HG03175 (cell line): ENCODE data around the gene DGKI.
A peak's percentile ranks its signal among the peaks of the same experiment; 100 is the strongest.

ENCODE experiments used
- ATAC-seq: cut with Tn5 transposase; IDR thresholded peaks from one replicate; pipeline ENCODE4 v1.9.1; 2021; ENCODE audit warnings: mild to moderate bottlenecking, moderate library complexity; ENCODE audit not compliant: unreplicated experiment

Gene DGKI

GRCh38 chr7:137658190-137658900 lies 188.4 kb downstream of the DGKI start:
- ATAC-seq = no peak

DNA sequence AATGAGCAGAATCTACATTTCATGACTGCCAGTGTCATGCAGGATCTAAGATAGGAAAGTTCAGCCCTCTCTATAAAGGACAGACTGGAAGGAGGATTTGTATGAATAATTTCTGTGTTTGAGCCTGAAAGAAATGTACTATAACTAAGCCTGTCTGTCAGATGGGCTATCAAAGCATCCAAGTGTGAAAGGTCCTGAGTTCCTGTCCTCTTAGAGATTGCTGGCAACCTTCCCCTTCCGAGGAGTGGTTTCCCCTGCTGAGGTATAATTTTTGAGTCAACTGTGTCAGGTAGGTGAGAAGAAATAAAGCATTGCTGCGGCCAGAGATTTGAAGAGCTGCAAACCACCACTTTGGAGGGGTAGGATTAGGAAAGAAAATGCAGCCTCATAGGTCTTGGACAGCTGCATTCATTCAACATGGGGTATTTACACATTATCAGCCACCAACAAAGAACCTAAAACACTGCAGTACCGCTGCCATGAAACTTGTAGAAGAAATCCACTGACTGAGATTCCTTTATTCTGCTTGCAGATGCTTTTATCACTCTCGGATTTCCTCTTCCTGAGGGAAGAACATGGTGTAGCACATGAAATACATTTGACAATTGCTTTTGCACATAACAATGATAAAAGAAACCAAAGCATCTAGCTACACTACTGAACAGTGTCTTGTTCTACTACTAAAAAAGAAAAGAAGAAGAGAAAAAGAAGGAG lies 189.1 kb downstream of the DGKI start:
- no peak for ATAC-seq

GRCh38 chr7:137656850-137657232 lies 189.9 kb downstream of the DGKI start:
- no peak for ATAC-seq

DNA sequence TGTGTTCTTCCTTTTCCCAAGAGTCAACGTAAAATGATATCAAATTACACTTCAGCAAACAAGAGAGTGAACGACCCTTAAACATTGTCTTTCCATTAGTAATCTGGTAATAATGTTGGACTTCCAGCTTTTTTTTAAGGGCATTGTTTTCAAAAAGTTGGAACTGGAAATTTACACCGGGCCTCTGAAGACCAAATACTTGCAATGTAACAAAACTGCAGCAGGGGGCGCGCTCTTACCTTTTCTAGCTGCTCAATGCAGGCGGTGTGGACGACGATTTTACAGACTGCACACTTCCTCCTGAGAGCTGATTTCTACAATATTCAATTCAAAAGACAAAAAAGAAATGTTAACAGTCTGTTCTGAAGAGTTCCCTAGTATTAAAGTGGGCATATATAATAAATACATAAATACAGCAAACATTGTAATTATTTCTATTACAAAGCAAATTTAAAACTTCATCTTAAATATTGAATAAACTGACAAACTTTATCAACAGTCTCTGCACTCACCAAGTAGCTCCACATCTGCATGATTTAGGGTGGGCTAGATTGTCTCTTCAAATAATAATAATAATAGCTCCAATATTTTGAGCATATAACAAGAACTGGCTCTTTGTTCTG lies 190.4 kb downstream of the DGKI start:
- ATAC-seq = peak; percentile 89

DNA sequence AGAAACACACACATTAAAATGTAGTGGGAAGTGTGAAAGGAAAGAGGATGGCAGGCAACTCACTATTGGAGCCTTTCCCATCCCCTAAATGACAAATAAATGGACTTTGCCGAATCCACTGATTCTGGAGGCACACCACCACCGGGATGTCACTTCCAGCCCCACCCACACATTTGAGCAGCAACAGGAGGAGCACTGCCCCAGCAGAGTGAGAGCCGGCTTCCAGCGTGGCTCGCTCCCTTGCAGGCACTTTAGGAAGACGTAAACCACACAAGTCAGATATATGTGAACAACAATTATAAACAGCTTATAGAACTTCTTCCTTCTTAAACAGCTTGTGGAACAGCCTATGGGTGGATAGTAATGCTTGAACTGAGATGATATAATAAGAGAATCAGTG lies 191.0 kb downstream of the DGKI start:
- no peak for ATAC-seq

DNA sequence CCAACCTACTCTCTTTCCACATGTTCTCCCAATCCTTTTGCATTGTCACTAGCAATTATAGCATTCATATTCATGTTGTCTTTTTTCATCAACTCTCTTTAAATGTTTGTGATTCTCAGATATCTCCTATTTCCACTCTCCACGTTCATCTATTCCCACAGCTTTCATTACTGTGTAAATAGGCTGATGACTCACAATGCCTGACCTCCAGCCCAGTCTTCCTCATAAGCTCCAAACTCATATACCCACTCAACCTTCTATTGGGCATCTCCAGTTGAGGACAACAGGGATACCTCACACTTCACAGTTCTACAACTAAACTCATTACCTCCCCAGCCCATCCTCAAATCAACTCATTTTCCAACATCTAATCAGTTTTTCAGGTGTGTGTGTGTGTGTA lies 194.1 kb downstream of the DGKI start:
- no peak for ATAC-seq

DNA sequence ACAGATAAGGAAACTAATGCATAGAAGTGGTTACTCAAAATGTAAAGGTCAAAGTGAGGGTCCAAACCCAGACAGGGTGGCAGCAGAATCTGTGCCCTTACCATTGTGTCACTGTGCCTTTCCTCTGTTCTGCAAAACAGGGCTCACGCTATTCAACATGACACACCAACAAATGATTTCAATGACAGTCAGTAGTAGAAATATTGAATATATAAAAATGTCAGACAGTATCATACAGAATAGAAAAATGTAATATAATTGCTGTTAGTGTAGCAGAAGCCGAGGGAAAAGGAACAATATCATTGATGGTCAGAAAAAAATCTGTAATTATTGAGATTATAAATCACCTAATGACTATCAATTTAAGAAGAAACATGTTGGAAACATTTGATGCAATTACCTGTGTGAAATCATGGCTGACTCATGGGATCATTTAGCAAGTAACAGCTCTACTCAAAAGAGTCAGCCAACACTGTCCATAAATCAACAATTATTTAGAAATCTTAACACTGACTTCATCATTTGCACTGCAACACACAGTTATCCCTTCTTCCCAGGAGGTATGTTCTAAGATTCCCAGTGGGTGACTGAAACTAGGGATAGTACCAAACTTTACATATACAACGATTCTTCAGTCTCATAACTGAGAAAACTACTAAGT lies 198.7 kb downstream of the DGKI start:
- no peak for ATAC-seq

GRCh38 chr7:137642472-137642871 lies 204.3 kb downstream of the DGKI start:
- ATAC-seq = no peak

DNA sequence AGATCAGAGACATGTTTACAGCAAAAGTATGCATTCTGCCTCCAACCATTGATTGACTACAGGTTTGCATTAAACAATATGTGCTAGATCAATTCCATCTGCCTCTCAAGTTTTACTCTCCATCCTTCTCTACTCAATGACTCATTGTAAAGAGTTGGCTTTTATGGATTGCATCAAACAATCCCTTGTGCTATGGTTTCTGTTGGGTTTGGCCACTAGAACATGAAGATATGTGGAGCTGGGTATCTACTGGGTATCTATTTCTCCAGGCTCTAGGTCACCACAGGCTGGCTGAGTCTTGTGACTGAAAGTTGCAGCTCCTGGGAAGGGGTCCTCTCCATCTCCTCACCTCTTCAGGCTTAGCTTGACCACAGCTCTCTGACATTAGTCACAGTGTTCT lies 204.7 kb downstream of the DGKI start:
- ATAC-seq = no peak

GRCh38 chr7:137636376-137636775 lies 210.4 kb downstream of the DGKI start:
- no peak for ATAC-seq

GRCh38 chr7:137635874-137636273 lies 210.9 kb downstream of the DGKI start:
- ATAC-seq = no peak

DNA sequence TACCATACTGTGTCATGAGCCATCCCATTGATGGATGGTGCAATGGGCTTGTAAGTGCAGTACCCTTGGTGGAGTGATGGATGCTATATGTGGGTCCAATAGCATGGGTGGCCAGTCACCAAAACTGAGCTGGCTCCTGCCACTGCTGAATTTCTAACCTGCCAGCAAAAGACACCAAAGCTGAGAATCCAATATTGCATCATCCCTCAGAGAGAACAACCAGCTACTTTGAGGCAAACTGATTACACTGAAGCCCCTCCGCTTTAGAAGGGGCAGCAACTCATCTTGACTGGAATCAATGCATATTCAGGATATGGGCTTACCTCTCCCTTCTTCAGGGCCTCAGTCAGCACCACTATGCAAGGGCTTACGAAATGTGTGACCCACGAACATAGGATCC lies 211.6 kb downstream of the DGKI start:
- no peak for ATAC-seq

DNA sequence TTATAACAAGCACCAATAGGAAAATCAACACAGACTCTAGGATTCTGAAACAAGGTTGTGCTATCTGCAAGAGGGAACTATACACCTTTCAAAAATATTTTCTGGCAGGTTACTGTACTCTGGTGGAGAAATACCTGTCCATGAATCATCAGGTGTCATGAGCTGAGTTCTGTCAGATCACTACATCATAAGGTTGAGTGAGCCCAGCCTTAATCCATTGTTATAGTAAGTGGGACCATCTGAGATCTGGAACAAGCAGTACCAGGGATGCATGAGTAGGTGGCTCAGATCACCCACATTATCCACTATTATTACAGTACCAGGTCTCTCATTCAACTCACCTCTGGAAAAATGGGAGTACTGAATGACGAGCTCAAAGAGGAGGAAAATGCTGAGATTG lies 212.4 kb downstream of the DGKI start:
- no peak for ATAC-seq

DNA sequence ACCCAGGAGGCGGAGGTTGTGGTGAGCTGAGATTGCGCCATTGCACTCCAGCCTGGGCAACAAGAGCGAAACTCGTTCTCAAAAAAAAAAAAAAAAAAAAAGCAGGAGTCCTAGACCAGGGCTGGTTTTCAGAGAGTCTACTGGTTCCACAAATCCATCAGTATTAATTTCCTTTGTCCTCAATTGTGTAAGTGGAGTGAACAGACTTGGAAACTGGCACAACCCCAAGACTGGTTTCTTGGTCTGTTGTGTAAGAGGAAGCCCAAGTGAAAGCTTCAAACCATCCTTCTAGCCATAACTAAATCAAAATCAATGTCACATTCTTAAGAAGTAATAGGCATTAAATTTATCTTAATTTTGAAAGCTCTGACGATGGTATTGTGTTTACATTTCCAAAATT lies 213.6 kb downstream of the DGKI start:
- ATAC-seq = no peak

- no peak for ATAC-seq
Measured at GRCh38 chr7:137628216-137628615, 218.6 kb downstream of the DGKI start.

GRCh38 chr7:137626469-137627067 lies 220.2 kb downstream of the DGKI start:
- ATAC-seq = peak; percentile 88

GRCh38 chr7:137625197-137625596 lies 221.6 kb downstream of the DGKI start:
- ATAC-seq = no peak

DNA sequence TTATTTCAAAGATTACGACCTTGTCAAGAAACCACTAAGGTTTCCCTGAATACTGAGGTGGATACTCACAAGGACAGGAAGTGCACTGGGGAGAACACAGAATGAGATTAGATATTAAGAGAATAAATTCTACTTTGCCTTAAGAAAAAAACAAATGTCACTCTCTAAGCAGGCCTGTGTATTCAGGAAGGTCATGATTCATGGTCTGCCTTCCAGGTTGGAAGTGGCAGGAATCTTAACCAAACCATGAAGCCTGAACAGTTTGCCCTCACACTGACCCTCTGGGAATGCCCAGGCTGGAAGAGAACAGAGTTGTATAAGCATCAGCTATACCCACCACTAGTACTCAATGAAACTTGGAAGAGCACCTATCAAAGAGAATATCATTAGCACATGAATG lies 227.6 kb downstream of the DGKI start:
- ATAC-seq = no peak

- ATAC-seq = no peak
Measured at GRCh38 chr7:137618748-137619147, 228.0 kb downstream of the DGKI start.

- no peak for ATAC-seq
Measured at GRCh38 chr7:137613006-137613525, 233.7 kb downstream of the DGKI start.

DNA sequence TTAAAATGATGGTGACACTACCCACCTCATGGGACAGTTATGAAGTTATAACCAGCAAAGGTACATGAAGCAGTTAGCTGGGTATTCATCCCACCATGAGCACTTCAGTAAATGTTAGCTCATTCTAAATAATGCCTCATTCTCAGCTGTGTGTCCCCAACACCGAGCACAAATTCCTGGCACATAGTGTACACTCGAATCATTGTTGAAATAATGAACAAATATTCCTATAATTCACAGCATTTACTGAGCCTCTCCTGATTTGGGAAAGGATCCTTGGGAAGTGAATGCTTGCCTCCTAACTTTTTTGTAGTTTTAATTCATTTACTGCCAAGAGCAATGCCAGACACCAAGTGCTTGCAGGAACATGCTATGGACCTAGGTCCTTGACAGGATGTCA lies 235.2 kb downstream of the DGKI start:
- no peak for ATAC-seq
